ENCODE results near the gene KLF16. TPM values are rescaled to one million over a fixed set of nuclear protein-coding genes. Genes with fewer than 3 reads are reported as not detected.
"Not testable (repeated sequence)": the region's sequence is repeated elsewhere in the genome, so short reads cannot be mapped to it uniquely, and the experiment has no call there.

Gene KLF16
- polyA plus RNA-seq, 3 donors: 0.51 to 23.3 (median 0.67) TPM

GRCh38 chr19:1889907-1890306 is 26.5 kb upstream of the KLF16 start:
- TF ChIP-seq CTCF (IDR thresholded peaks at IDR 0.05): no peak
- H3K27ac ChIP-seq (ENCODE audit: low read depth in 1 of 2, low read length in 2 of 2): no peak overlapping the region
- no peaks in the 10 kb centered on the region for H3K36me3 Mint-ChIP-seq
- H3K36me3 ChIP-seq (replicated peaks in 1 of 2; ENCODE audit: control insufficient read depth in 1 of 2, insufficient read depth in 2 of 2, low read length in 2 of 2): no peaks in the 10 kb centered on the region
- intact Hi-C loops (cut with micrococcal nuclease): loop anchor here in 1 of 2 donors (10.0 kb wide), 1 partner anchor 155 kb away; no protein-coding TSS in a partner anchor
- H3K4me3 Mint-ChIP-seq: no peak overlapping the region
- no peak overlapping the region for H2AFZ ChIP-seq (ENCODE audit: insufficient read depth, low read depth, low read length, poor library complexity, severe bottlenecking)
- H3K27me3 Mint-ChIP-seq (ENCODE audit: low read depth in 3 of 3): peaks cover 0 to 3% (median 0%) of the 10 kb centered on the region in 3 donors
- no peak overlapping the region for H3K27ac Mint-ChIP-seq
- no peak overlapping the region for H3K4me3 ChIP-seq (replicated peaks in 1 of 3; ENCODE audit: low read depth in 2 of 3, low read length in 3 of 3)
- no CpG with 5 or more reads among the region's 1 CpG for WGBS (ENCODE audit: insufficient coverage)
- H4K20me1 ChIP-seq (ENCODE audit: insufficient read depth, low read length): no peaks in the 10 kb centered on the region
- peaks cover 11% of the 10 kb centered on the region for H3K4me1 Mint-ChIP-seq
- no peak for DNase-seq
- no peak overlapping the region for H3K9ac ChIP-seq (ENCODE audit: insufficient read depth, low read length, poor library complexity, severe bottlenecking)
- peaks cover 2% of the 10 kb centered on the region for H3K79me2 ChIP-seq (ENCODE audit: insufficient read depth, low read length)
- no peak overlapping the region for H3K4me2 ChIP-seq (replicated peaks; ENCODE audit: extremely low read depth, low read length, poor library complexity, severe bottlenecking)
- peaks cover 0 to 1% (median 0%) of the 10 kb centered on the region in 7 donors for H3K9me3 Mint-ChIP-seq
- H3K4me1 ChIP-seq (ENCODE audit: control insufficient read depth in 1 of 2, insufficient read depth in 2 of 2, low read length in 2 of 2): peaks cover 11 to 12% of the 10 kb centered on the region in 2 donors
- H3K27me3 ChIP-seq (ENCODE audit: control insufficient read depth in 2 of 2, insufficient read depth in 2 of 2, low read length in 2 of 2): no peaks in the 10 kb centered on the region
- H3K9me3 ChIP-seq (replicated peaks in 1 of 2; ENCODE audit: control insufficient read depth in 1 of 2, insufficient read depth in 1 of 2, low read length in 2 of 2): no peaks in the 10 kb centered on the region

- H3K27ac Mint-ChIP-seq: no peak overlapping the region
Measured at GRCh38 chr19:1888385-1888784, 25.0 kb upstream of the KLF16 start.

GRCh38 chr19:1886360-1886759 is 23.0 kb upstream of the KLF16 start:
- H3K27ac ChIP-seq (ENCODE audit: low read depth in 1 of 2, low read length in 2 of 2); H3K9me3 ChIP-seq (replicated peaks in 1 of 2; ENCODE audit: control insufficient read depth in 1 of 2, insufficient read depth in 1 of 2, low read length in 2 of 2); H3K9me3 Mint-ChIP-seq; intact Hi-C loops (cut with micrococcal nuclease); H2AFZ ChIP-seq (ENCODE audit: insufficient read depth, low read depth, low read length, poor library complexity, severe bottlenecking); H3K27me3 ChIP-seq (ENCODE audit: control insufficient read depth in 2 of 2, insufficient read depth in 2 of 2, low read length in 2 of 2); H3K4me3 Mint-ChIP-seq; H3K27me3 Mint-ChIP-seq (ENCODE audit: low read depth in 3 of 3); H3K4me2 ChIP-seq (replicated peaks; ENCODE audit: extremely low read depth, low read length, poor library complexity, severe bottlenecking); H3K36me3 ChIP-seq (replicated peaks in 1 of 2; ENCODE audit: control insufficient read depth in 1 of 2, insufficient read depth in 2 of 2, low read length in 2 of 2); H3K4me3 ChIP-seq (replicated peaks in 1 of 3; ENCODE audit: low read depth in 2 of 3, low read length in 3 of 3); DNase-seq; H3K9ac ChIP-seq (ENCODE audit: insufficient read depth, low read length, poor library complexity, severe bottlenecking): not testable (repeated sequence)
- Mint-ChIP-seq H3K4me1 (peaks cover 29% of the 10 kb centered on the region), H3K27ac (peak overlapping the region in 3 of 7 donors; percentile 28 to 89 (median 87)), H3K36me3 (peaks cover 8 to 10% of the 10 kb centered on the region in 2 donors)
- 97% methylated on average over 8 of the region's 15 CpGs for WGBS (ENCODE audit: insufficient coverage)
- Histone ChIP-seq H3K4me1 (ENCODE audit: control insufficient read depth in 1 of 2, insufficient read depth in 2 of 2, low read length in 2 of 2) (peaks cover 30 to 34% of the 10 kb centered on the region in 2 donors), H4K20me1 (ENCODE audit: insufficient read depth, low read length) (peaks cover 30% of the 10 kb centered on the region), H3K79me2 (ENCODE audit: insufficient read depth, low read length) (peaks cover 35% of the 10 kb centered on the region)

More at GRCh38 chr19:1888385-1888784, 25.0 kb upstream of the KLF16 start:
- Histone ChIP-seq H3K36me3 (replicated peaks in 1 of 2; ENCODE audit: control insufficient read depth in 1 of 2, insufficient read depth in 2 of 2, low read length in 2 of 2) (no peaks in the 10 kb centered on the region), H3K9ac (ENCODE audit: insufficient read depth, low read length, poor library complexity, severe bottlenecking) (no peak overlapping the region), H3K27me3 (ENCODE audit: control insufficient read depth in 2 of 2, insufficient read depth in 2 of 2, low read length in 2 of 2) (no peaks in the 10 kb centered on the region), H2AFZ (ENCODE audit: insufficient read depth, low read depth, low read length, poor library complexity, severe bottlenecking) (no peak overlapping the region), H4K20me1 (ENCODE audit: insufficient read depth, low read length) (peaks cover 12% of the 10 kb centered on the region), H3K9me3 (replicated peaks in 1 of 2; ENCODE audit: control insufficient read depth in 1 of 2, insufficient read depth in 1 of 2, low read length in 2 of 2) (no peaks in the 10 kb centered on the region), H3K4me3 (replicated peaks in 1 of 3; ENCODE audit: low read depth in 2 of 3, low read length in 3 of 3) (no peak overlapping the region), H3K79me2 (ENCODE audit: insufficient read depth, low read length) (peaks cover 17% of the 10 kb centered on the region), H3K4me1 (ENCODE audit: control insufficient read depth in 1 of 2, insufficient read depth in 2 of 2, low read length in 2 of 2) (peaks cover 19 to 22% of the 10 kb centered on the region in 2 donors), H3K27ac (ENCODE audit: low read depth in 1 of 2, low read length in 2 of 2) (no peak overlapping the region), H3K4me2 (replicated peaks; ENCODE audit: extremely low read depth, low read length, poor library complexity, severe bottlenecking) (no peak overlapping the region)
- Mint-ChIP-seq H3K36me3 (peaks cover 0 to 5% of the 10 kb centered on the region in 2 donors), H3K9me3 (peaks cover 0 to 1% (median 0%) of the 10 kb centered on the region in 7 donors), H3K27me3 (ENCODE audit: low read depth in 3 of 3) (peaks cover 0 to 4% (median 0%) of the 10 kb centered on the region in 3 donors), H3K4me1 (peaks cover 18% of the 10 kb centered on the region), H3K4me3 (no peak overlapping the region)
- TF ChIP-seq CTCF (IDR thresholded peaks at IDR 0.05): no peak
- 97% methylated on average over 2 of the region's 5 CpGs for WGBS (ENCODE audit: insufficient coverage)
- no peak for DNase-seq
- intact Hi-C loops (cut with micrococcal nuclease): no loop called here
